CD4-positive, alpha-beta T cell treated with Interleukin-12 subunit alpha and Interleukin-12 subunit beta, for 1 hour (primary cell): ENCODE data around the gene STPG1.

Source experiments
- DNase-seq: peaks from one replicate; pipeline ENCODE4 v3.0.0-alpha.2; 2020

STPG1 gene

DNA sequence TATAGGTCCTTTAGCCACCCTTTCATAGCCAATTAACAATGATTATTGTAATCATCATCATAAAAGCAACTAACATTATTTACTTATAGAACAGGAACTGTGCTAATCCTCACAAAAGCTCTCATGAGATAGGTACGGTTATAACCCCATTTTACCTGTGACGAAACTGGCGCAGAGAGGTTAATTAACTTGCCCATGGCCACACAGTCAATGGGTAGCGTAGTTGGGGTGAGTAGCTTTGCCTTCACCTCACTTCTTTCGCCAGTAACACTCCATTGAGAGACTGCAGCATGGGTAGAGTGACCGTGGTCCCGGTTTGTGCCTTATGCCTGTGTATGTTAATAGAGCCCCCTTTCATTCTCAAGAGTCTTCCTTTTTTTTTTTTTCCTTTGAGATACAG lies 12.3 kb upstream of the STPG1 start:
- no peak for DNase-seq

DNA sequence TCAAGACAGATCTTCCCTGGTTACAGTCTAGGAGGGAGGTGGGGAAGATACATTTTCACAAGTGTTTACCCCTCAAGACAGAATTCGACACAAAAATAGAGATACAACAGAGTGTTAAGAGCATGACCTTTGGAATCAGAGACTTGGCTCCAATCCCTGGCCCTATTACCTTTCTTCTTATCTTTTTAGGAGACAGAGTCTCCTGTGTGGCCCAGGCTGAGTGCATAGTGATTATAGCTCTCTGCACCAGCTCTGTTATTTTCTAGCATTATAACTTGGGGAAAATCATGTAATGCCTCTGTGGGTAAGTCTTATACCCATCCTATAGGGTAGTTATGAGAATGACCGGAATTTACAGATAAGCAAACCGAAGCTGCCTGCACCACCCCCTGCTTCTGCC lies 11.9 kb upstream of the STPG1 start:
- DNase-seq, result no peak

DNA sequence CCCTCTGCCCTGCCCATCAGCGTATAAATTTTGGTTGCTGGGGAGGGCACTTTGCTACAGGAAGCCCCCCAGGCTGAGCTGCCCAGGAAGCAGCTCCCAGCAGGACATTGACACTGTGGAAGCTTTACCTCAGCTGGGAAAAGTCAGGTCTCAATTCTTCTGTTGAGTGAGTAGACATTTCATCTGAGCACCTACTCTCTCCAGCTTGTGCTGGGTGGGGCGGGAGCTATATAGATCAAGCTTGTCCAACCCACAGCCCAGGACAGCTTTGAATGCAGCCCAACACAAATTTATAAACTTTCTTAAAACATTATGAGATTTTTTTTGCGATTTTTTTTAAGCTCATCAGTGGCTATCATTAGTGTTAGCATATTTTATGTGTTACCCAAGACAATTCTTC lies 11.4 kb upstream of the STPG1 start:
- no peak for DNase-seq

DNA sequence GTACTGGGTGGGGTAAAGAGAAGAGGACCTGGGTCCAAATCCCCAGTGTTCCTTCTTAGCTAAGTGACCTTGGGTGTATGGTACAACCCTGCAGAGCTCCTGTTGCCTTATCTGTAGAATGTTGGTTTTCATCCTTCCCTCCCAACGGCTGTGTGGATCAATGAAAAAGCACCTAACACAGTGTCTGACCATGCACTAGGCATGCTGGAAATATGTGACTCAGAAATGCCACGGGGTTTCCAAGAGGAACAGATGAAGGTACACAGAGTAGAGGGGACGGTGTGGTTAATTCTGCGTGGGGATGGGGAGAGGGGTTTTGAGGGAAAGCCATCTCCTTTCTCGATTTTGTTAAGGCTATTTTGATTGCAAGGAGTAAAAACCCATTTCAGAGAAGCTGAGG lies 10.6 kb upstream of the STPG1 start:
- DNase-seq, result no peak

DNA sequence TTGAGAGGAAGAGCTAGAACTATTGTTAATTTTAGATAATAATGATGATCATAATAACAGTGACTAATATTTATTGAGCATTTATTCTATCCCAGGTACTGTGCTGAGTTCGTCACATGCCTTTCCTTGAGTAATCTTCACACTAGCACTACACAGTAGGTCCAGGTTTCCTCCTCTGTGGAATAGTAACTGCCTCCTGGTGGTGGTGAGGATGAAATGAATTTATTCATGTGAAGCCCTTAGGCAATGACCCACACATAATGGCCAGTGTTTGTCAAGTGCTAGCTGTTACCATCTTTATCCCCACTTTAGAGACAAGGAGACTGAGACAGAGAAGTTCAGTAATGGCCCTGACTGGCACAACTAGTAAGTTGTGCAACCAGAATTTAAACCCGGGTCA lies 7.9 kb upstream of the STPG1 start:
- no peak for DNase-seq

DNA sequence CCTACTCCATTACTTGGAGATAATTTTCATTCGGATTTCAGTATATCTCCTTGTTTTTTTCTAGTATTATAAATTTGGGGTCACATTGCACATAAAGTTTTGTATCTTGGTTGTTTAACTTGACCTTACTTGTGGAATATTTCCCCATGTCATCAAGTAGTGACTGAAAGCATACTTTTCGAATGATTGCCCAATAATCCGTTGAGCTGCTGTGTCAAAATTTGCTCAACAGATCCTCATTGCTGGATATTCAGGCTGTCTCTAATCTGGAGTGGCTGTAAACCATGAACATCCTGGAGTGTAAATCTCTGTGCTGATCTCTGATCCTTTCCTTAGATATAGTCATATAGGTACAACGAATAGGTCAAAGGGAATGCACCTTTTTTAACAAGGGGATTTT lies 7.0 kb upstream of the STPG1 start:
- no peak for DNase-seq

DNA sequence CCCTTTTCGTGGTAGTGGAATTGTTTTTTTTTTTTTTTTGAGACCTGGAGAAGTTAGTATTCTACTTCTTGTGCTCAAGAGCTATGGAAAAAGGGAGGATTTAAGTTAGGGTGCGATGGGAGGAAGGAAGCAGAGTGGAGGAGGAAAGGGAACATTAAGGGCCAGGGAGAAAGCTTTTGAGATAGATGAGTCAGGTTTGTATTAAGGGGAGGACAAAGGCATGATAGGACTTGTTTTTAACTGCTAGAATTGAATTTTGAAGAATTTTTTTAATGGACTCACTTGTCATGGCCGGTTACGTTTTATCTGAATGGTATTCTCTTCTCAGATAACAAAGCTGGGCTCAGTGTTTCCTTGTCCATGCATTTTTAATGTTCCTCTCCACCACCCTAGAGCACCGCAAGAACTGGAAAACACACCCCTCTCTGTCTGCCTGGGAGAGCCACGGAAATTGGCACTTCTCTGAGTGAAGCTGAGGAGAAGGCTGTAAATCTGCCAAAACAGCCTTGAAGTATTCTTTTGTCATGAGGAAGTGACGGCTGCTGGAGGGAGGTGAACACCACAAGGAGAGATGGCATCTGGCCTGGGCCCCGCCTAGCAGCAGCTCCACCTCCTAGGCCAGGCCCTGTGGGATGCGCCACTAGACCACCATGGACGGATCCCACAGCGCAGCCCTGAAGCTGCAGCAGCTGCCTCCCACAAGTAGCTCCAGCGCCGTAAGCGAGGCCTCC lies 5.5 kb upstream of the STPG1 start:
- DNase-seq, result no peak

DNA sequence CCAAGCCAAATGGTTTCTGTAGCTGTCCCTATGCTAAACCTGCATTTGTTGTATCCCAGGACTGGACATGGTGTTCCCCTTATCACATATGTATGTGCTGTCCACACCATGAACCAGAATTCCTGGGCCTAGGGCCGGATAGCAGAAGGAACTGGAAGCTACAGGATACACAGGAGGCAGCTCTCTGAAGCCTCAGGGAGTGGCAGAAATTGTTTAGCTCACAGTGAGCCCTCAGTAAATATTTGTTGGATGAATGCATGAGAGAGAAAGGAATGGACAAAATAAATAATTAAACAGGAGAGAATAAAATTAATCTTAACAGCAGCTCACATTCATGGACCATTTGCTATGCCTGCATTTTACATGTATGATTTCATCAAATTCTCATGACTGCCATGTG lies 4.1 kb upstream of the STPG1 start:
- DNase-seq, result no peak

DNA sequence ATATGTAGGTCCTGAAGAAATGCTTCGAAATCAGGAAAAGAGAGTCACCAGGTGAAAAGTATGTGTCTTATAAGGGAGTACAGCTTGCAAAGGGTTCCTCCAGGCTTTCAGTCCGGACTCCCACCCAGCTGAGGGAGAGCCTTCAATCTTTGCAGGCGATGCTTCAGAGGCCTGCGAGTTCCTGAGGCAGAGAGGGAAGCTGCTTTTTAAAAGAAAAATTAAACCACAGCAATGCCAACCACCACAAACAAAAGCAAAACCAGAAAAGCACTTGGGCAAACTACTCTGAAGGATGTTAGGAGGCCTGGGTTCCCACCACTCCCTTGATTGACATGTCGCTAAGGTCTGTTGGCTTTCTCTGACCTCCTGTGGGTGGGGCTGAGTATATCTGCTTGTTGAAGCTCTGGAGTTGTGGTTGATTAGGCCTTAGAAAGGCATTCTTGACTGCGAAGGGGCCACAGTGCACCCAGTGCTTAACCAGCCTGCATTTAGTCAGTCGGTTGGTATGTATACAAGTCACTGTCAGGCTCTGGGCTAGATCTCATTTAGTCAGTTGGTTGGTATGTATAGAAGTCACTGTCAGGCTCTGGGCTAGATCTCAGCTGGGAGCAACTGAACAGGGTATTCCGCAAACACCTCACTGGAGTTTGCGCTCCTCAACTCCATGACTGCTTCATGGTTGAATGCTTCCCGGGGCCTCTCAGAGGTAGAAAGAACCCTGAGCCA lies 3.2 kb upstream of the STPG1 start:
- peak; percentile 69 for DNase-seq

DNA sequence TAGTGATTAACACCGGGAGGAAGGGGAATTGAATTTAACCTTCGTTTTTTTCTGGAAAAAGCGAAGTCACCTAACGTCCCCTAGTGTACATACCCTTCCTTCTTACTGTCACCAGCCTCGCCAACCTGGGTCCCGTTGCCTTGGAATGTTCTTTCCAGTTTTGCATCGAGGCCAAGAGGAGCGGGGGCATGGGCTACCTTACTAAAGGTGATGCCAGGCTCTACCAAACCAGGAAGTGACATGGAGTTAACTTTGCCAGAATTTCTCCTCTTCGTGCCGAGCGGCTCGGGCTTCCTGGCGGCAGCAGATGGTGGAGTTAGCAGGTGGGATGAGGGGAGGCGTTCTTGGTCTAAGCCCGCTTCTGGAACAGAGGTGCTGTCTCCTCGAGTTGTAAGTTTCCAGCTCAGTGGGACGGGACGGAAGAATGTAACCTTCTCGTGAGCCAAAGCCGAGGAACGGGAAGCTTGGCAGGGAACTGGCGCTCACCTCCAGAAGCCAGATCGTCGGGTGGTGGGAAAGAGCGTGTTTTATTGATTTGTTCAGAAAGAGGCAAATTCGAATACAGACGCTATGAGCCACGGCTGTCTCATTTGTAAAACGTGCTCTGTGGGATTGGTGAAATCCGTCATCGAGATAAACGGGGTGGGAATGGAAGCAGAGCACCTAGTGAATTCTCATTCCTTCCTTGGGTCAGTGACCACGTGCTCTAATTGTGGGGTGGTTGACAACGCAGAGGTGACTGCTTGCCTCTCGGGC lies 2.5 kb upstream of the STPG1 start:
- DNase-seq, result no peak

DNA sequence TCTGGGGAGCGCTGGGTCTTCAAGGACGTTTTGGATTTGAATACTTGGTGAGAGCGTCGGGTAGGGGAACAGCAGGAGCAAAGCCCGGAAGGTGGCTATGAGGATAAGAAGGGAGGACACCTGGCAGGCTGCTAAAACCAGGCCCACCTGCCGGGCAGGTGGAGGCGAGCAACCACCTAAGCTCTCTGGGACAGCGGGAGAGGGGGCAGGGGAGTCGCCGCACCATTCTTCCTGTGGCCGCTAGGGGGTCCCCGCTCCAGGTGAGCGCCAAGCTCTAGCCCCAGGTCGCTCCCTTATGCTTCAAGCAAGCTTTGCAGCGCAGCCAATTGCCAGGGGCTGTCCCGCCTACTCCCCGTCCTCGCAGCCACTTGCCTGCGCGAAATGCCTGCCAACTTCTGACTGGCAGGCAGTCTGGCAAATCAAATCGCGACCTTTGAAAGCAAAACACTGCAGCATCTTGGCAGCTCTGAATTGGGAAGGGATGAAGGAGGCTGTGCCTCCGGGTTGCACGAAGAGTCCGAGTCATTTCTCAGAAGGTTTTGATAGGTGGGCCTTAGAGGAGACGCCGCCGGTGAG lies 1.8 kb upstream of the STPG1 start, which contains the start of gene NIPAL3:
NIPAL3 (plus strand) TSS at position 469 of the 576 bp plus-strand sequence. CDS start 3,746 bp downstream, outside the sequence.
- DNase-seq, result peak; percentile 98

DNA sequence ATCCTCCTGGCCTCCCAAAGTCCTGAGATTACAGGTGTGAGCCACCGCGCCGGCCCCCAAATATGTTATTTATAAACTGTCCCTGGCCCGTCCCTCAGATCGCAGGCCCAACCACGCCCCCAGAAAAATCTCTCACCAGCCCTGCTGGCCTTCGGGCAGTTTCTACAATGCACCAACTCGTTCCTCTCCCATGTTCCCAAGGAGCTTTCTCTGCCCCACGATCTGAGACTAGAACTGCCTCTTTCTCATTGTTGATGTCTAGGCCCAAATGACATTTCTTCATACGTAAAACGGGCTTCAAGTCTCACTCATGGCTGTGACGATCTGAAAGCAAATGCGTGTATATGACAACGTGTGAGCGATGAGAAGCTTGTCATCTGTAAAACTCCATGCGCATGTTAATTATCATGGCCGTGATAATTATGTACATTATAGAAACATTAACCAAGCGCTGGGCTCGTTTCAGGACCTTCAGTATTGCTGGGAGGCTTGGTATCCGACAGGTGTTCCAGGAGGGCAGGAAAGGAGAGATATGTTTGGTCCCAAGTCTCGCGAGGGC lies 1.3 kb upstream of the STPG1 start:
- no peak for DNase-seq

DNA sequence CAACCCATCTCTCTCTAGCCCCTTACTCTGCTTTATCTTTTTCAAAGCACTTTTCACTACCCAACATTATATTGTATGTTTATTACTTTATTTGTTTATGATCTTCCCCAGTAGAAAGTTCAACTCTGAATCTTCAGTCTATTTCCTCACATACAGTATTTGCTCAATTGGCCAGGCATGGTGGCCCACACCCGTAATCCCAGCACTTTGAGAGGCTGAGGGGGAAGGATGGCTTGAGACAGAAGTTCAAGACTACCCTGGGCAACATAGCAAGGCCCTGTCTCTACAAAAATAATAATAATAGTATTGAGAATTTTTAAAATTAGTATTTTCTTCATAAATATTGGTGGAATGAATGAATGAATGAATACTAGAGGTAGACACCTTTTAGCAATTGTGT lies 1.2 kb downstream of the STPG1 start:
- no peak for DNase-seq

DNA sequence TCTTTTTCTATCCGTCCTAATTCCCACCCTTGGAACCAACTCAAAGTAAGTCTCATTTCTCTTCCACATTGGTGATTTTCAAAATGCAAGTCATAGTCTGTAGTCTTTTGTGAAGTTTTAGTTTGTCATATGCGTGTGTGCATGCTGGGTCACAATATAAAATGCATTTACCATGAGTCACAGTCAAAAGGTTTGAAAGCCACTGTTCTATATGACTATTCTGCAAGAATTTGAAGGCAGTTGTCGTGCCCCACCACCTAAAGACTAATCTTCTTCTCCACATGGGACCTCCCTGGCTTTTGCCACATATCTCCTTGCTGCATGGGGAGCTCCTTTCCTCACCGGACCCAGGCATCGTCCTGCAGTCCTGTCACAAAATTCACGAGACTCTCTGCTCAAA lies 1.6 kb downstream of the STPG1 start:
- DNase-seq, result no peak

DNA sequence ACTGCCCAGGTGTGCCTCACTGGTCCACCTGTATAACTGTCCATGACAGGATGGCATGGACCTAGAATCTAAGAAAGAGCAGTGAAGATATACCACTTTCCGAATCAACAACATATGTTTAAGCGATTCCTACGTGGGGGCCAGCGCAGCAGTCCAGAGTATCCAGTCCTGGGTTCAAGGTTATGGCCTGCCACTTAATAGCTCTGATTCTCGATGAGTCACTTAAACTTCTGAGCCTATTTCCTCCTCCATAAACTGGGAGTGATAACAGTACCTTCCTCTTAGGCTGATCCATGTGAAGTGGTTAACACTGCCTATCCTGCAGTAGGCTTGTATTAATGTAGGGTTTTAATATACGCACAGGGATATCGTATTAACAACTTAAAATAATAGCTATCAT lies 2.8 kb downstream of the STPG1 start:
- DNase-seq, result no peak

DNA sequence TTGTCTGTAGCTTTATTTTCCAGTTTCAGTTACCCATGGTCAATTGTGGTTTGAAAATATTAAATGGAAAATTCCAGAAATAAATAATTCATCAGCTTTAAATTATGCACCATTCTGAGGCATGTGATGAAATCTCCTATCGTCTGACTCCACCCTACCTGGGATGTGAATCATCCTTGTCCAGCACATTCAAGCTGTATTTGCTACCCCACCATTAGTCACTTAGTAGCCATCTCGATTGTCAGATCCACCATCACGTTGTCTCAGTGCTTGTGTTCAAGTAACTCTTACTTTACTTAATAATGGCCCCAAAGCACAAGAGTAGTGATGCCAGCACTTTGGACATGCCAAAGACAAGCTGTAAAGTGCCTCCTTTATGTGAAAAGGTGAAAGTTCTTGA lies 4.0 kb downstream of the STPG1 start:
- DNase-seq, result no peak

DNA sequence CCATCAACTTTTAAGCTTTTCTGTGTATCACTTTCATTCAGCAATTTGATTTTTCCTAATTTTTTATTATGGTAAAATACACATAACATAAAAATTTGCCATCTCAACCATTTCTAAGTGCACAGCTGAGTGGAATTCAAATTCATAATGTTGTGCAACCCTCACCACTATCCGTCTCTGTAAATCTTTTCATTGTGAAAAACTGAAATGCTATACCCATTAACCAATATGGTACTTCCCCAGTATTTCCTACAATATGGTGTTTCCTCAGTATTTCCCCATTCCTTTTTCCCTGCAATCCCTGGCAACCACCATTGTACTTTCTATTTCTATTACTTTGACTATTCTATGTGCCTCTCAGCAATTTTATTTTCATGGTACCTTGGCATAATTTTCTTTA lies 6.8 kb downstream of the STPG1 start:
- DNase-seq, result no peak

DNA sequence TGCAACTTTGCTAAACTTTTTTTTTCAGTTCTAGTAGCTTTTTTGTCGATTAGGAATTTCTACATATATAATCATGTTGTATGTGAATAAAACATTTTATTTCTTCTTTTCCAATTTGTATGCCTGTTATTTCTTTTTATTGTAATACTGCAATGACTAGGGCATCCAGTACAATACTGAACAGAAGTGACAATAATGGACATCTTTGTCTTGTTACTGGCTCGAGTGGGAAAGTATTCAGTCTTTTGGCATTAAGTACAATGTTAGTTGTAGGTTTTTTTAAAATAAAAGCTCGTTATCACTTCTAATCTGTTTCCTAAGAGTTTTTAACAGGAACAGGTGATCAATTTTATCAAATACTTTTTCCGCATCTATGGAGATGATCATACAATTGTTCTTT lies 9.8 kb downstream of the STPG1 start:
- DNase-seq, result no peak

DNA sequence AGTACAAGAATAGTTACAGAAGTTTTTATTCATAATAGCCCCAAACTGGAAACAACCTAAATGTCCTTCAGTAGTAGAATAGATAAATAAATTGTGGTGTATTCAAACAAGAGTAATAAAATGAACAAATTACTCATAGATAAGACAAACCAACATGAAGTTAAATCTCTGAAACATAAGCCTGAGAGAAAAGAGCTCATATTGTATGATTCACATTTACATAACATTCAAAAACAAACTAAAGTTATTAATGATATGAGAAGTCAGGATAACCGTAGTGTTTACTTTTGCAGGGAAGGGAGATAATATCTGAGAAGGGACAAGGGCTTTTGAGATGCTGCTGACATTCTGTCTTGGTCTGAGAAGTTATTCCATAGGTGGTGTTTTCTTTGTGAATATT lies 13.5 kb downstream of the STPG1 start:
- DNase-seq, result no peak

DNA sequence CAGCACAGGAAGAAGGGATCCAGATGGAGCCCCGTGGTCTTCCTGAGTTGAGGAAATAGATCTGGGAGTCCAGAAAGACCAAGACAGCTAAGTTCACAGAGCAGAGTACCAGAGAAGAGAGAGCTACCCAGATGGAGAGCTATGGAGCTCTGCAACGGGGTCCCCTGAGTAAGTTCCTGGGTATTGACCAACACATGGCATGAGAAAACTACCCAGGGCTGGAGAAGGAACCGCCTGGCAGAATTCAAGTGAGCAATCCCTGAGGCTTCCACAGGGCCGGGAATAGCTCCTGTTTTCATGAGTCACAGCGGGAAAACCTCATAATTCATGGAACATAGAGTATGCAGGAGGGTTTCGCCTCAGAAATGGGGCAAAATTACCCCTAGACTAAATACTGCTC lies 19.7 kb downstream of the STPG1 start:
- DNase-seq, result no peak

DNA sequence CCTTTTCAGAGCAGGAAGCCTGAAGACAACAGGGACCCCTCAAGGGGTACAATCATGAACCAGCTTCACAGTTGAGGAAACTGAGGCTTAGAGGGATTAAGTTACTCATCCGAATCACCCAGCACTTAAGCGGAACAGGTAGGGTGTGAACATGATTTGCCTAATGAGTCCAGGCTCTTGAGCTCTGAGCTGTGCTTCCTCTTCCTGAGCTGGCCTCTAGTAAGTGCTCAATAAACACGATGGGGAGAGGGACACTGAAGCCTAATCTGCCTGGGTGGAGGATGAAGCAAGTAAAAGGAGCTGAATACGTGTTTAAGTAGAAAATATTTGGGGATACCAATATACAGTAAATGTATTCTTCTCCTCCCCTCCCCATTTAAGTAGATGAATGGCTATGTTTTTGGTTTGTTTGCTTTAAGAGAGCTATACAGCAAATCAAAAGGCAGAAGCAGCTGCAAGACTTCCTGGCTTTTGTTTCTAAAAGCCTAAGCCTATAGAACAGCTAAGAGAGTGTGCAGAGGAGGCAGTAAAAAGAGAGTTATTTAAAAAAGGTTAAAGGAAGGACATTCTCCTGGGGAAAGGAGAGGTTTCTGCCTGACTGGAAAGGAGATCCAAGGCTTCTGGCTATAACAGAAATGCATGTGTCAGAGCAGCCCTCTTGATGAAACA lies 20.5 kb downstream of the STPG1 start:
- no peak for DNase-seq

DNA sequence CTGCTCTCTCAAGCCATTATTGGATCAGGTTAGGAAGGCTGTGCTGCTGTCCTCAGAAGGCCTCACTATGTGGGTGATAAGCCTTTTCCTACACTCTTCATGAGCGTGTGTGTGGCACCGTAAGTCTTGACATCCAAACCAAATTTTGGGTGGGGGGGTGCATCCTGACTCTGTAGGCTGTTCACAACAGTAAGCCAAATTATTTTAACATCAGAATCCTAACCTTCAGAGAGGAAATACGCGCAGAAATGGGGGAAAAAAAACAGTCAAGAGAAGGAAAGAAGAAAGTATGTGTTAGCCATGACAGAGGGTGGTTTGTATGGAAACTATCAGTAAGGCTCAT lies 21.0 kb downstream of the STPG1 start:
- DNase-seq, result no peak
